Sigmoid colon (tissue), 7 donors: Measurements from ENCODE around the gene SLC23A1. TPM values are rescaled to one million over a fixed set of nuclear protein-coding genes. Genes with fewer than 3 reads are reported as not detected.
A peak's percentile ranks its signal among the peaks of the same experiment; 100 is the strongest.
"Not testable (repeated sequence)": the region's sequence is repeated elsewhere in the genome, so short reads cannot be mapped to it uniquely, and the experiment has no call there.

Experiments used
- DNase-seq: peaks from one replicate; pipeline ENCODE4 v3.0.0-alpha.2; 2019
- H3K27ac ChIP-seq, 4 donors: fragments of 200-600 bp; sonication (generic); one replicate each; pipeline ENCODE4 v1.5.1; 2016 to 2019; ENCODE audit warnings: mild to moderate bottlenecking in 1 of 4
- H3K27me3 ChIP-seq, 3 donors: fragments of 200-600 bp; sonication (generic); one replicate each; pipeline ENCODE4 v1.5.1; 2019; ENCODE audit warnings: mild to moderate bottlenecking in 1 of 3
- H3K36me3 ChIP-seq, 4 donors: fragments of 200-600 bp; sonication (generic); one replicate each; pipeline ENCODE4 v1.5.1; 2016 to 2019
- H3K4me1 ChIP-seq, 4 donors: fragments of 200-600 bp; sonication (generic); one replicate each; pipeline ENCODE4 v1.5.1; 2017 to 2019
- H3K4me3 ChIP-seq, 4 donors: fragments of 200-600 bp; sonication (generic); one replicate each; pipeline ENCODE4 v1.5.1; 2017 to 2019; ENCODE audit warnings: mild to moderate bottlenecking in 2 of 4, moderate library complexity in 1 of 4
- H3K9me3 ChIP-seq, 4 donors: fragments of 200-600 bp in 3 of 4; sonication (generic) in 3 of 4; one replicate each; pipeline versions ENCODE4 v1.5.1 to v1.6.1; 2013 to 2019
- CTCF ChIP-seq, 4 experiments: fragments of 450-650 bp in 3 of 4; fragments of 200-600 bp in 1 of 4; IDR thresholded peaks; one replicate each; pipeline ENCODE4 v1.5.1; 2016 to 2019; ENCODE audit warnings: antibody characterized with exemption in 4 of 4, mild to moderate bottlenecking in 3 of 4, moderate library complexity in 2 of 4
- EP300 ChIP-seq, 4 donors: sonication (generic); formaldehyde crosslinking; IDR thresholded peaks; one replicate each; pipeline ENCODE4 v1.6.1; 2017; ENCODE audit warnings: antibody characterized with exemption in 4 of 4
- POLR2A ChIP-seq, 2 donors: fragments of 450-650 bp; IDR thresholded peaks; one replicate each; pipeline ENCODE4 v1.6.1; 2016; ENCODE audit warnings: antibody characterized with exemption in 2 of 2, mild to moderate bottlenecking in 2 of 2, moderate library complexity in 2 of 2
- POLR2AphosphoS5 ChIP-seq, 4 donors: sonication (generic); formaldehyde crosslinking; IDR thresholded peaks; one replicate each; pipeline ENCODE4 v1.6.1; 2017; ENCODE audit warnings: antibody characterized with exemption in 4 of 4
- WGBS, 2 donors: extraction: QIAGEN DNeasy Blood & Tissue Kit; methylation state at CpG; one replicate each; pipeline ENCODE4 v1.1.7; 2013; 5-methylcytosine and 5-hydroxymethylcytosine counted together
- intact Hi-C: fragments of 100-400 bp; cut with DNase I; formaldehyde crosslinking; loops from one replicate; pipeline ENCODE4 v1.15.1; 2023
- polyA plus RNA-seq, 3 donors: library from polyadenylated mRNA; stranded (reverse); fragments of 200-250 nt; gene quantifications; one replicate each; pipeline ENCODE4 v1.2.3, GENCODE V29; 2013
- total RNA-seq, 4 donors: library from RNA; depleted of rRNA; stranded (reverse); fragments of >200 nt; gene quantifications; one replicate each; pipeline ENCODE4 v1.1.0, GENCODE V29; 2016
- donor health status: healthy with polysubstance abuse.
- donor health status: Bipolar disorder and iron deficiency.
- donor health status: healthy.

The SLC23A1 gene
- total and polyA plus RNA-seq, 7 donors, result 0.60 to 2.1 (median 1.7) TPM; not detected in 4

- no peak for DNase-seq
- Histone ChIP-seq H3K9me3 (no peaks in the 10 kb centered on the region), H3K4me1 (peaks cover 0 to 20% (median 13%) of the 10 kb centered on the region in 4 donors), H3K4me3 (no peak overlapping the region), H3K36me3 (no peaks in the 10 kb centered on the region), H3K27me3 (peaks cover 12 to 17% (median 12%) of the 10 kb centered on the region in 3 donors), H3K27ac (no peak overlapping the region)
- WGBS, 2 donors, result 8 to 24% methylated on average over 8 of the region's 8 CpGs
- TF ChIP-seq CTCF (IDR thresholded peaks at IDR 0.05) (no peak), EP300 (IDR thresholded peaks at IDR 0.05) (no peak), POLR2A (IDR thresholded peaks at IDR 0.05) (no peak), POLR2AphosphoS5 (IDR thresholded peaks at IDR 0.05) (no peak)
- intact Hi-C loops, result no loop called here
Observed at GRCh38 chr5:139388198-139388821, 5.2 kb upstream of the SLC23A1 start.

DNA sequence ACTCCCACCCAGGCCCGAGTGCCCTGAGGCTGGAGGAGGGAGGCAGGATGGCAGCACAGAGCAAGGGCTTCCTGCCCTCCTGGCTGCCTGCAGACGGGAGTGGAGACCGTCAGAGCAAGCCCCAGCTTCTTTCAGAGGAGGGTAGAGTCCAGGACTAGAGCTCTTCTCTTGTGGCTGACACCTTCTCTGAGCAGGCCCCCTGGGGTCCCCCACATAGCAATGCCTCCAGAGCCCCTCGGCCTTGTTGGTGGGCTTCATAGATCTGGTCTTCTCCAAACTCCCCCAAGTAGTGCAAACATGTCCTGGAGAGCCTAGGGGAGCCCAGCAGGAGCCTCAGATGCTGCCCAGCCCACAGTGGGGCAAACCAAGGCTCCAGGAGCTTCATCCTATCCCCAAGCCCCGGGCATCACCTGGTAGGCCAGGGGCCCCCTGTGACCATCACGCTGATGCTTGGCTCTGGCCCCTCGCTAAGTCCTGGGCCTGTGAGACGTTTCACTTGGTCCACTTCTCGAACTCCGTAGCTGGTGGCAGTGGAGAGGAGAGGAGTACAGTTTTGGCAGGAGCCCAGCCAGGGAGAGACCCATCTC, 4.6 kb upstream of the SLC23A1 start:
- Histone ChIP-seq H3K27ac (no peak overlapping the region), H3K9me3 (no peaks in the 10 kb centered on the region), H3K4me1 (peaks cover 0 to 14% (median 6%) of the 10 kb centered on the region in 4 donors), H3K4me3 (no peak overlapping the region), H3K36me3 (no peaks in the 10 kb centered on the region), H3K27me3 (peaks cover 6 to 11% (median 6%) of the 10 kb centered on the region in 3 donors)
- intact Hi-C loops, result no loop called here
- no peak for DNase-seq
- TF ChIP-seq CTCF (IDR thresholded peaks at IDR 0.05) (no peak), POLR2A (IDR thresholded peaks at IDR 0.05) (no peak), POLR2AphosphoS5 (IDR thresholded peaks at IDR 0.05) (no peak), EP300 (IDR thresholded peaks at IDR 0.05) (no peak)
- WGBS, 2 donors, result 52 to 59% methylated on average over 10 of the region's 10 CpGs

- H3K36me3 ChIP-seq, H3K4me3 ChIP-seq, H3K27ac ChIP-seq, H3K9me3 ChIP-seq, DNase-seq, H3K4me1 ChIP-seq, intact Hi-C loops, H3K27me3 ChIP-seq: not testable (repeated sequence)
- 91 to 95% methylated on average over 10 of the region's 10 CpGs for WGBS, 2 donors
Observed at GRCh38 chr5:139386956-139387355, 3.9 kb upstream of the SLC23A1 start.

GRCh38 chr5:139386050-139386438, 2.9 kb upstream of the SLC23A1 start:
- DNase-seq, result no peak
- no peak overlapping the region for H3K27ac ChIP-seq
- WGBS, 2 donors, result 86 to 88% methylated on average over 5 of the region's 5 CpGs
- H3K36me3 ChIP-seq, result no peaks in the 10 kb centered on the region
- intact Hi-C loops, result no loop called here
- TF ChIP-seq CTCF (IDR thresholded peaks at IDR 0.05), result no peak
- no peaks in the 10 kb centered on the region for H3K27me3 ChIP-seq
- H3K9me3 ChIP-seq, result no peaks in the 10 kb centered on the region
- H3K4me1 ChIP-seq, result peaks cover 0 to 4% (median 0%) of the 10 kb centered on the region in 4 donors
- no peak overlapping the region for H3K4me3 ChIP-seq

- Histone ChIP-seq H3K27ac (peak overlapping the region in 2 of 4 donors; percentile 14 to 61), H3K4me3 (peak overlapping the region in 3 of 4 donors; percentile 18 to 23 (median 20)), H3K4me1 (peaks cover 0 to 4% (median 0%) of the 10 kb centered on the region in 4 donors), H3K36me3 (no peaks in the 10 kb centered on the region), H3K9me3 (no peaks in the 10 kb centered on the region), H3K27me3 (no peaks in the 10 kb centered on the region)
- intact Hi-C loops, result no loop called here
- 26 to 31% methylated on average over 8 of the region's 8 CpGs for WGBS, 2 donors
- no peak for TF ChIP-seq CTCF (IDR thresholded peaks at IDR 0.05)
- TF ChIP-seq EP300 (IDR thresholded peaks at IDR 0.05), result no peak
- no peak for TF ChIP-seq POLR2A (IDR thresholded peaks at IDR 0.05)
- TF ChIP-seq POLR2AphosphoS5 (IDR thresholded peaks at IDR 0.05), result no peak
- no peak for DNase-seq
Observed at GRCh38 chr5:139385061-139386049, 2.3 kb upstream of the SLC23A1 start.
